ENCODE measurements around the gene COG1. TPM values are rescaled to one million over a fixed set of nuclear protein-coding genes. Genes with fewer than 3 reads are reported as not detected.
A peak's percentile ranks its signal among the peaks of the same experiment; 100 is the strongest.

The COG1 gene
- total RNA-seq, 1 donor from 2014 or later: 11.7 TPM

DNA sequence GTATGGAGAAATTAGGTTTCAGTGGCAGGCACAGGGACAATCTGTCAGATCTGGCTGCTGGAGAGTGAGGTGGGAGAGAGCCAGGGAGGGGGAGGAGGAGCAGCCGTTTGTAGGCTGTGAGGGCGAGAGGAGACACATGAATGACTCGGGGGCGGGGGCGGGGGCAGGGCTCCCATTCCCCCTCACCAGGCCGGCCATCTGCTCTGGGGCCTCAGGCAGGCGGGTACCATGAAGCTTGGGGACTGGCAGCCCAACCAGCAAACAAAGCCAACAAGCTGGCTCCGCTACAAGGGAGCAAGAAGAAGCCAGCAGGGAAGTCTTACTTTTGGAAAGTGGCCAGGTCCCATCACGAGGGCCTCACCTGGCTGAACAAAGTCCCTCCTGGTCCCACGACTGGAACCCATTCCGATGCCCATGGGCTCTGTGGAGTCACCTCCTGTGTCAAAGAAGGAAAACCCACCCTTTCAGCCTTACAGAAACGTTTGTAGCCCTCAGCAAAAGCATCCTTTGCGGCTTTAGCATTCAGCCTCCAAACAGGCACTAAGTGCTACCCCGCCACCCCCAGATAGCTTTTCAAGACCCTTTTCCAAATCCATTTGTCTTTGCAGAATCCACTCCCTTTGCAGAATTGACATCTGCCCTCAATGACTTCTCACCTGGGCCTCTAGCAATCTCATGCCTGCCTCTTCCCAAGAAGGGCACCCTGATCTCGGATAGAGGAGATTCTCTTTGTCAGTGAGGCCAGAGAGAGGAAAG lies 37.3 kb upstream of the COG1 start:
- TF ChIP-seq EZH2 (IDR thresholded peaks at IDR 0.05) (no peak), EZH2phosphoT487 (IDR thresholded peaks at IDR 0.05) (no peak)
- TF ChIP-seq, protein P1, sequence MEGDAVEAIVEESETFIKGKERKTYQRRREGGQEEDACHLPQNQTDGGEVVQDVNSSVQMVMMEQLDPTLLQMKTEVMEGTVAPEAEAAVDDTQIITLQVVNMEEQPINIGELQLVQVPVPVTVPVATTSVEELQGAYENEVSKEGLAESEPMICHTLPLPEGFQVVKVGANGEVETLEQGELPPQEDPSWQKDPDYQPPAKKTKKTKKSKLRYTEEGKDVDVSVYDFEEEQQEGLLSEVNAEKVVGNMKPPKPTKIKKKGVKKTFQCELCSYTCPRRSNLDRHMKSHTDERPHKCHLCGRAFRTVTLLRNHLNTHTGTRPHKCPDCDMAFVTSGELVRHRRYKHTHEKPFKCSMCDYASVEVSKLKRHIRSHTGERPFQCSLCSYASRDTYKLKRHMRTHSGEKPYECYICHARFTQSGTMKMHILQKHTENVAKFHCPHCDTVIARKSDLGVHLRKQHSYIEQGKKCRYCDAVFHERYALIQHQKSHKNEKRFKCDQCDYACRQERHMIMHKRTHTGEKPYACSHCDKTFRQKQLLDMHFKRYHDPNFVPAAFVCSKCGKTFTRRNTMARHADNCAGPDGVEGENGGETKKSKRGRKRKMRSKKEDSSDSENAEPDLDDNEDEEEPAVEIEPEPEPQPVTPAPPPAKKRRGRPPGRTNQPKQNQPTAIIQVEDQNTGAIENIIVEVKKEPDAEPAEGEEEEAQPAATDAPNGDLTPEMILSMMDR (IDR thresholded peaks at IDR 0.05): no peak

DNA sequence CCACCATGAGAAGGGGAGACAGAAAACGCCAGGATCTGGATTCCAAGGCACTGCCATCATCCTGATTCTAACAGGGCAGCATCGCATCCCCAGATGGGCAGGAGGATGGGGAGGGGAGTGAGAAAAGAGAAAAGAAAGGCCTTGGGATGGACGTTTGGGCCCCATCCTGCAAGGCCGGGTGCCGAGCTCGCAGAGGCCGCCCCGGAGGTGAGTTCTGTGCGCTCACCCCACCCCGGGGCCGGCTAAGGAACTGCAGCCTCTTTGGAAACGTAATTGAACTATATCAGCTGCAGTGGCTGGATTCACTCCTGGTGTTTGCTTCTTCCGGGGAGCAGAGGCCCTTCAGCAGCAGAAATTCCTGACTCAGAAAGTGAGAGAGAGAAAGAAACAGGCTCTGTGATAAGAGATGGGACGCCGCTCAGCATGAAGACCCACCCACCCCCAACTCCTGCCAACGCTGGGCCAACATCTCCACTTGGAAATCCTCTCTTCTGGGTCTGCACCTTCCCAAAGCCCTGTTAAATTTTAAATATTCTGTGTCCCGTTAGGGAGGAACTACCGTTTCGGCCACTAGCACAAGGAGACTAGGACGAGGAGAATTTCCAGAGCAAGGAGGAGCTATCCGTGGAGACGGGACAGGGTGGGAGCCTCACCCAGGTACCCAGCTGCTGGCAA lies 36.6 kb upstream of the COG1 start:
- no peak overlapping the region for H3K4me3 ChIP-seq
- H3K36me3 Mint-ChIP-seq: no peaks in the 10 kb centered on the region

More for the DNA sequence above, 37.3 kb upstream of the COG1 start:
- Histone ChIP-seq H3K4me1 (peaks cover 31% of the 10 kb centered on the region), H3K27ac (no peak overlapping the region), H3K9ac (no peak overlapping the region), H2AFZ (replicated peaks) (peak overlapping the region; percentile 99), H3K4me3 (no peak overlapping the region), H3K4me2 (peak overlapping the region; percentile 29), H3K79me2 (ENCODE audit: low read depth) (no peaks in the 10 kb centered on the region), H3K9me3 (ENCODE audit: low read depth) (no peaks in the 10 kb centered on the region), H3K27me3 (no peaks in the 10 kb centered on the region), H3K36me3 (no peaks in the 10 kb centered on the region), H4K20me1 (ENCODE audit: low read depth) (no peaks in the 10 kb centered on the region), H3F3A (ENCODE audit: low read depth) (peaks cover 16% of the 10 kb centered on the region)
- Mint-ChIP-seq H3K27me3 (ENCODE audit: insufficient read depth, low read depth) (peaks cover 7% of the 10 kb centered on the region), H3K4me3 (no peak overlapping the region), H3K36me3 (no peaks in the 10 kb centered on the region), H3K4me1 (peaks cover 33% of the 10 kb centered on the region), H3K9me3 (peaks cover 2% of the 10 kb centered on the region), H3K27ac (peak overlapping the region; percentile 89)
- peak; percentile 45 for DNase-seq (ENCODE audit: low spot score)

DNA sequence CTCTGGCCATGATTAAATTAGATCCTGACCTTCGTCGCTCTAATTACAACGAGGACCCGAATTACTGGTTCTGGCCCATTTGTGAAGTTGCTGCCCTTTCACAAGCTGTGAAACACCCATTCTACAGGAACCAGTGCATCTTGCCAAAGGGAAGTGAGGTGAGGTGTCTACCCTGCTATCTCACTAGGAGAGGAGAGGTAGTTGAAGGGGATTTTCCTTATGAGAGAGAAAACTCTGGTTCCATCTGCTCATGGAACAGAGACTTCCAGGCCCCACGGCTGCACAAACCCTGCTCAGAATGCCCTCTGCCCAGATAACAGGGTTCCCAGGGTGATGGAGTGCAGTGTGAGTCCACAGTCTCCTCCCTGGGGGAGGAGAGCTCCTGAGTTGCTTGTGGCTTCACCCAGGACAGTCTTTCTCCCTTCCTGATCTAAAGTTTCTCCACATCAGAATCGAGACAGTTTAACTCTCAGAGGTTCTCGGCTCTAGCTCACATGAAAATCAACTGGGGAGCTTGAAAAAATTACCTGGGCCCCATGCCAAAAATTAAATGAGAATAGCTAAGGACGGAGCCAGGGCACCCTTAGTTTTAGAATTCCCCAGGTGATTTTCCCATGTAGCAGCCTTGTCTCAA lies 35.9 kb upstream of the COG1 start:
- no peaks in the 10 kb centered on the region for H3K36me3 ChIP-seq
- no peak overlapping the region for H3K4me3 ChIP-seq
- H3F3A ChIP-seq (ENCODE audit: low read depth): peaks cover 27% of the 10 kb centered on the region
- no peak overlapping the region for H3K27ac ChIP-seq
- no peaks in the 10 kb centered on the region for H3K36me3 Mint-ChIP-seq
- no peak for DNase-seq (ENCODE audit: low spot score)
- H3K27ac Mint-ChIP-seq: no peak overlapping the region
- H3K9ac ChIP-seq: no peak overlapping the region
- H3K27me3 Mint-ChIP-seq (ENCODE audit: insufficient read depth, low read depth): no peaks in the 10 kb centered on the region
- H2AFZ ChIP-seq (replicated peaks): no peak overlapping the region
- TF ChIP-seq EZH2phosphoT487 (IDR thresholded peaks at IDR 0.05) (no peak), EZH2 (IDR thresholded peaks at IDR 0.05) (no peak)
- TF ChIP-seq, protein P1 (IDR thresholded peaks at IDR 0.05): no peak
- H3K9me3 ChIP-seq (ENCODE audit: low read depth): no peaks in the 10 kb centered on the region
- no peaks in the 10 kb centered on the region for H3K9me3 Mint-ChIP-seq
- peak overlapping the region; percentile 5 for H3K4me2 ChIP-seq
- H3K4me1 ChIP-seq: peaks cover 42% of the 10 kb centered on the region
- no peaks in the 10 kb centered on the region for H3K27me3 ChIP-seq
- H3K79me2 ChIP-seq (ENCODE audit: low read depth): no peaks in the 10 kb centered on the region
- H4K20me1 ChIP-seq (ENCODE audit: low read depth): peaks cover 9% of the 10 kb centered on the region
- H3K4me1 Mint-ChIP-seq: peaks cover 43% of the 10 kb centered on the region
- H3K4me3 Mint-ChIP-seq: no peak overlapping the region

More for the DNA sequence above, 36.6 kb upstream of the COG1 start:
- Histone ChIP-seq H2AFZ (replicated peaks) (peak overlapping the region; percentile 99), H3K4me1 (peaks cover 39% of the 10 kb centered on the region), H3K36me3 (no peaks in the 10 kb centered on the region), H3K9me3 (ENCODE audit: low read depth) (no peaks in the 10 kb centered on the region), H3K9ac (no peak overlapping the region), H4K20me1 (ENCODE audit: low read depth) (peaks cover 6% of the 10 kb centered on the region), H3K4me2 (peak overlapping the region; percentile 29), H3K79me2 (ENCODE audit: low read depth) (no peaks in the 10 kb centered on the region), H3F3A (ENCODE audit: low read depth) (peaks cover 23% of the 10 kb centered on the region), H3K27ac (no peak overlapping the region), H3K27me3 (no peaks in the 10 kb centered on the region)
- TF ChIP-seq EZH2phosphoT487 (IDR thresholded peaks at IDR 0.05): no peak
- TF ChIP-seq, protein P1 (IDR thresholded peaks at IDR 0.05): peak; percentile 68
- H3K27me3 Mint-ChIP-seq (ENCODE audit: insufficient read depth, low read depth): peaks cover under 1% of the 10 kb centered on the region
- H3K27ac Mint-ChIP-seq: peak overlapping the region; percentile 89
- H3K9me3 Mint-ChIP-seq: peaks cover under 1% of the 10 kb centered on the region
- peaks cover 40% of the 10 kb centered on the region for H3K4me1 Mint-ChIP-seq
- no peak overlapping the region for H3K4me3 Mint-ChIP-seq
- peak; percentile 84 for DNase-seq (ENCODE audit: low spot score)
